ENCODE data around the gene FASTKD1.
"Not testable (repeated sequence)": the region's sequence is repeated elsewhere in the genome, so short reads cannot be mapped to it uniquely, and the experiment has no call there.

Gene FASTKD1

GRCh38 chr2:169570752-169571151, 2.9 kb downstream of the FASTKD1 start:
- DNase-seq: not testable (repeated sequence)

GRCh38 chr2:169569948-169570347, 3.7 kb downstream of the FASTKD1 start:
- no peak for DNase-seq

GRCh38 chr2:169565686-169566085, 8.0 kb downstream of the FASTKD1 start:
- DNase-seq: no peak

- DNase-seq: peak; percentile 20
Observed at GRCh38 chr2:169562519-169562918, 11.1 kb downstream of the FASTKD1 start.

GRCh38 chr2:169562084-169562483, 11.6 kb downstream of the FASTKD1 start:
- DNase-seq: not testable (repeated sequence)

GRCh38 chr2:169561364-169561763, 12.3 kb downstream of the FASTKD1 start:
- DNase-seq: peak; percentile 36

- DNase-seq: no peak
Observed at GRCh38 chr2:169546756-169547155, 26.9 kb downstream of the FASTKD1 start.

- DNase-seq: no peak
Observed at GRCh38 chr2:169542433-169542832, 31.2 kb downstream of the FASTKD1 start.

- peak; percentile 75 for DNase-seq
Observed at GRCh38 chr2:169540146-169540545, 33.5 kb downstream of the FASTKD1 start.

GRCh38 chr2:169539460-169539859, 34.2 kb downstream of the FASTKD1 start:
- DNase-seq: not testable (repeated sequence)

GRCh38 chr2:169528271-169528701, 45.4 kb downstream of the FASTKD1 start:
- peak; percentile 88 for DNase-seq

GRCh38 chr2:169526451-169526850, 47.2 kb downstream of the FASTKD1 start:
- no peak for DNase-seq

- no peak for DNase-seq
Observed at GRCh38 chr2:169525434-169525833, 48.2 kb downstream of the FASTKD1 start.

- DNase-seq: no peak
Observed at GRCh38 chr2:169523681-169524080, 50.0 kb downstream of the FASTKD1 start.

- no peak for DNase-seq
Observed at GRCh38 chr2:169520896-169521295, 52.8 kb downstream of the FASTKD1 start.

GRCh38 chr2:169516488-169516995, 57.1 kb downstream of the FASTKD1 start:
- not testable (repeated sequence) for DNase-seq

- not testable (repeated sequence) for DNase-seq
Observed at GRCh38 chr2:169514758-169515157, 58.9 kb downstream of the FASTKD1 start.

- no peak for DNase-seq
Observed at GRCh38 chr2:169513926-169514325, 59.7 kb downstream of the FASTKD1 start.

- DNase-seq: no peak
Observed at GRCh38 chr2:169513094-169513493, 60.6 kb downstream of the FASTKD1 start.

- no peak for DNase-seq
Observed at GRCh38 chr2:169512525-169512924, 61.1 kb downstream of the FASTKD1 start.

- no peak for DNase-seq
Observed at GRCh38 chr2:169511818-169512217, 61.8 kb downstream of the FASTKD1 start.

- DNase-seq: no peak
Observed at GRCh38 chr2:169510496-169510895, 63.2 kb downstream of the FASTKD1 start.

GRCh38 chr2:169509955-169510354, 63.7 kb downstream of the FASTKD1 start:
- no peak for DNase-seq

- no peak for DNase-seq
Observed at GRCh38 chr2:169509298-169509885, 64.3 kb downstream of the FASTKD1 start, which contains the start of gene KLHL41. TSS of gene KLHL41 (plus strand) at chr2:169509702. CDS start at chr2:169509779, 77 bp downstream.

- DNase-seq: peak; percentile 12
Observed at GRCh38 chr2:169507698-169508097, 66.0 kb downstream of the FASTKD1 start.
